Neural cell (in vitro differentiated cells): ENCODE data around the gene AMT. TPM values are rescaled to one million over a fixed set of nuclear protein-coding genes. Genes with fewer than 3 reads are reported as not detected.

Source experiments
- H2AFZ ChIP-seq: fragments of 200-600, 300-800 bp; sonication (generic), shearing (Covaris generic); 2 replicates; pipeline ENCODE4 v1.6.0; 2014; ENCODE audit warnings: low read depth, mild to moderate bottlenecking, antibody characterized with exemption, low read length, moderate library complexity
- H3F3A ChIP-seq: fragments of 200-600 bp; shearing (Covaris generic); 2 replicates; pipeline ENCODE4 v1.6.1; 2016; ENCODE audit warnings: mild to moderate bottlenecking, moderate library complexity, mixed read lengths, antibody characterized with exemption, low read length; ENCODE audit not compliant: insufficient read depth, poor library complexity, severe bottlenecking
- H3K27ac ChIP-seq: fragments of 200-600, 300-800 bp; sonication (generic), shearing (Covaris generic); 2 replicates; pipeline ENCODE4 v1.5.1; 2014; ENCODE audit warnings: mild to moderate bottlenecking, low read length, moderate library complexity
- H3K27me3 ChIP-seq: fragments of 300-800, 200-600 bp; sonication (generic), shearing (Covaris generic); 2 replicates; pipeline ENCODE4 v1.6.0; 2014; ENCODE audit warnings: mild to moderate bottlenecking, low read depth, low read length, moderate library complexity; ENCODE audit not compliant: insufficient read depth
- H3K36me3 ChIP-seq: fragments of 300-800, 200-600 bp; sonication (generic), shearing (Covaris generic); 2 replicates; pipeline ENCODE4 v1.5.1; 2014; ENCODE audit warnings: mild to moderate bottlenecking, antibody characterized with exemption, low read length, moderate library complexity; ENCODE audit not compliant: insufficient read depth
- H3K4me2 ChIP-seq: fragments of 300-800, 200-600 bp; sonication (generic), shearing (Covaris generic); 2 replicates; pipeline ENCODE4 v1.6.0; 2014; ENCODE audit warnings: mild to moderate bottlenecking, low read length
- H3K4me3 ChIP-seq: fragments of 300-800, 200-600 bp; sonication (generic), shearing (Covaris generic); 2 replicates; pipeline ENCODE4 v1.5.1; 2014; ENCODE audit warnings: mild to moderate bottlenecking, low read length, moderate library complexity
- H3K79me2 ChIP-seq: fragments of 200-600 bp; shearing (Covaris generic); replicated peaks from 2 replicates; pipeline ENCODE4 v1.6.0; 2014; ENCODE audit warnings: mild to moderate bottlenecking, low read length, moderate library complexity; ENCODE audit not compliant: insufficient read depth
- H3K9ac ChIP-seq: fragments of 300-800, 200-600 bp; sonication (generic), shearing (Covaris generic); 2 replicates; pipeline ENCODE4 v1.6.1; 2016; ENCODE audit warnings: mild to moderate bottlenecking, low read length, mixed read lengths
- H3K9me2 ChIP-seq: fragments of 200-600 bp; shearing (Covaris generic); 2 replicates; pipeline ENCODE4 v1.6.1; 2016; ENCODE audit warnings: mild to moderate bottlenecking, low read length, mixed read lengths; ENCODE audit not compliant: insufficient read depth
- H3K9me3 ChIP-seq: fragments of 200-600, 300-800 bp; sonication (generic), shearing (Covaris generic); 2 replicates; pipeline ENCODE4 v1.6.1; 2016; ENCODE audit warnings: mild to moderate bottlenecking, mixed run types, low read length, moderate library complexity, mixed read lengths
- H4K20me1 ChIP-seq: fragments of 200-600 bp; shearing (Covaris generic); 2 replicates; pipeline ENCODE4 v1.6.1; 2016; ENCODE audit warnings: mild to moderate bottlenecking, mixed run types; ENCODE audit not compliant: insufficient read depth
- CTCF ChIP-seq: fragments of 450-650 bp; IDR thresholded peaks from 2 replicates; pipeline ENCODE4 v1.5.1; 2014; ENCODE audit warnings: antibody characterized with exemption, mild to moderate bottlenecking, moderate library complexity; ENCODE audit not compliant: poor library complexity, severe bottlenecking
- EP300 ChIP-seq: fragments of 450-650 bp; conservative IDR thresholded peaks from 2 replicates; pipeline ENCODE4 v1.6.1; 2014; ENCODE audit warnings: antibody characterized with exemption, mild to moderate bottlenecking, moderate library complexity; ENCODE audit not compliant: poor library complexity, severe bottlenecking
- MXI1 ChIP-seq: fragments of 450-650 bp; conservative IDR thresholded peaks from 2 replicates; pipeline ENCODE4 v1.6.1; 2014; ENCODE audit warnings: antibody characterized with exemption, mild to moderate bottlenecking; ENCODE audit not compliant: poor library complexity, severe bottlenecking
- POLR2AphosphoS5 ChIP-seq: IDR thresholded peaks from 2 replicates; pipeline ENCODE4 v1.6.1; 2012
- RAD21 ChIP-seq: fragments of 450-650 bp; conservative IDR thresholded peaks from 2 replicates; pipeline ENCODE4 v1.6.1; 2014; ENCODE audit warnings: antibody characterized with exemption, mild to moderate bottlenecking, moderate library complexity
- REST ChIP-seq: IDR thresholded peaks from 2 replicates; pipeline ENCODE4 v1.6.1; 2012; ENCODE audit warnings: borderline replicate concordance
- SMC3 ChIP-seq: fragments of 450-650 bp; conservative IDR thresholded peaks from 2 replicates; pipeline ENCODE4 v1.6.1; 2014; ENCODE audit warnings: antibody characterized with exemption, mild to moderate bottlenecking, moderate library complexity; ENCODE audit not compliant: poor library complexity
- TAF1 ChIP-seq: IDR thresholded peaks from 2 replicates; pipeline ENCODE4 v1.6.1; 2012; ENCODE audit warnings: low read depth
- polyA plus RNA-seq: library from polyadenylated mRNA; depleted of rRNA; stranded (reverse); fragments of >200 nt; gene quantifications from 2 replicates; pipeline ENCODE4 v1.2.3, GENCODE V29; 2014

Gene AMT
- polyA plus RNA-seq, 1 donor from 2014 or later, result 6.1 TPM

GRCh38 chr3:49424816-49425215 is 2.5 kb upstream of the AMT start:
- Histone ChIP-seq H3K9me2 (no peaks in the 10 kb centered on the region), H3K36me3 (no peaks in the 10 kb centered on the region), H3K27me3 (no peaks in the 10 kb centered on the region), H3K27ac (no peak overlapping the region), H3K79me2 (no peaks in the 10 kb centered on the region), H3K4me3 (no peak overlapping the region), H3K4me2 (no peak overlapping the region), H3K9ac (no peak overlapping the region), H4K20me1 (no peaks in the 10 kb centered on the region), H2AFZ (no peak overlapping the region), H3K9me3 (no peaks in the 10 kb centered on the region), H3F3A (no peaks in the 10 kb centered on the region)
- TF ChIP-seq REST, result no peak
- no peak for TF ChIP-seq EP300
- no peak for TF ChIP-seq POLR2AphosphoS5
- TF ChIP-seq TAF1, result no peak
- no peak for TF ChIP-seq CTCF
- TF ChIP-seq MXI1, result no peak
- TF ChIP-seq RAD21, result no peak
- TF ChIP-seq SMC3, result no peak

GRCh38 chr3:49421890-49422378 is 339 bp downstream of the AMT start:
- no peaks in the 10 kb centered on the region for H4K20me1 ChIP-seq
- H3K36me3 ChIP-seq, result no peaks in the 10 kb centered on the region
- no peak for TF ChIP-seq POLR2AphosphoS5
- peak overlapping the region; percentile 29 for H3K4me3 ChIP-seq
- H2AFZ ChIP-seq, result no peak overlapping the region
- H3K9ac ChIP-seq, result no peak overlapping the region
- no peak overlapping the region for H3K4me2 ChIP-seq
- no peaks in the 10 kb centered on the region for H3F3A ChIP-seq
- H3K9me2 ChIP-seq, result no peaks in the 10 kb centered on the region
- no peak overlapping the region for H3K27ac ChIP-seq
- H3K27me3 ChIP-seq, result no peaks in the 10 kb centered on the region
- H3K9me3 ChIP-seq, result no peaks in the 10 kb centered on the region
- H3K79me2 ChIP-seq, result no peaks in the 10 kb centered on the region

- Histone ChIP-seq H3K4me2 (no peak overlapping the region), H2AFZ (no peak overlapping the region), H3K36me3 (no peaks in the 10 kb centered on the region), H3K27ac (no peak overlapping the region), H3K9me3 (no peaks in the 10 kb centered on the region), H3K27me3 (no peaks in the 10 kb centered on the region), H3F3A (no peaks in the 10 kb centered on the region), H3K9me2 (no peaks in the 10 kb centered on the region), H3K4me3 (no peak overlapping the region), H4K20me1 (no peaks in the 10 kb centered on the region), H3K79me2 (peaks cover 3% of the 10 kb centered on the region), H3K9ac (no peak overlapping the region)
- no peak for TF ChIP-seq TAF1
- no peak for TF ChIP-seq EP300
Observed at GRCh38 chr3:49417516-49418120, 4.7 kb downstream of the AMT start.
